Adrenal gland (tissue), 12 donors: Measurements from ENCODE around the gene PTGDR2. TPM values are rescaled to one million over a fixed set of nuclear protein-coding genes. Genes with fewer than 3 reads are reported as not detected.

Experiments
- DNase-seq, 7 donors: peaks; one replicate each; pipeline ENCODE4 v3.0.0-alpha.2; 2019 to 2020
- H3K27ac ChIP-seq, 5 donors: fragments of 200-600 bp; sonication (generic) in 4 of 5; 1 replicate in 3 of 5; 2 replicates in 2 of 5; pipeline versions ENCODE4 v1.5.1 to v1.8.0; 2016 to 2020; ENCODE audit warnings: mild to moderate bottlenecking in 1 of 5
- H3K27me3 ChIP-seq: fragments of 200-600 bp; 2 replicates; pipeline ENCODE4 v1.8.0; 2021
- H3K36me3 ChIP-seq, 2 donors: fragments of 200-600 bp; replicated peaks in 1 of 2; 1 replicate in 1 of 2; 2 replicates in 1 of 2; pipeline versions ENCODE4 v1.5.1 to v1.8.0; 2018 to 2022
- H3K4me1 ChIP-seq, 2 donors: fragments of 200-600 bp; replicated peaks in 1 of 2; 1 replicate in 1 of 2; 2 replicates in 1 of 2; pipeline versions ENCODE4 v1.5.1 to v1.8.0; 2018 to 2021
- H3K4me3 ChIP-seq, 4 donors: fragments of 200-600 bp; sonication (generic) in 3 of 4; one replicate each; pipeline ENCODE4 v1.5.1; 2016 to 2018
- H3K9me3 ChIP-seq, 3 donors: fragments of 200-600 bp; sonication (generic) in 1 of 3; replicated peaks in 1 of 3; 1 replicate in 2 of 3; 2 replicates in 1 of 3; pipeline versions ENCODE4 v1.5.1 to v1.8.0; 2016 to 2021
- CTCF ChIP-seq, 6 experiments: fragments of 450-650 bp in 4 of 6; fragments of 200-600 bp in 2 of 6; sonication (generic) in 1 of 6; IDR thresholded peaks; 1 replicate in 5 of 6; 2 replicates in 1 of 6; pipeline versions ENCODE4 v1.5.1 to v1.8.0; 2016 to 2021; ENCODE audit warnings: antibody characterized with exemption in 6 of 6, mild to moderate bottlenecking in 2 of 6, moderate library complexity in 1 of 6
- POLR2A ChIP-seq, 2 donors: fragments of 450-650 bp; IDR thresholded peaks; one replicate each; pipeline ENCODE4 v1.6.1; 2017; ENCODE audit warnings: antibody characterized with exemption in 2 of 2, mild to moderate bottlenecking in 2 of 2, moderate library complexity in 1 of 2
- WGBS, 4 donors: extraction: QIAGEN DNeasy Blood & Tissue Kit in 2 of 4; methylation state at CpG; one replicate each; pipeline versions ENCODE4 v1.1.5 to v1.1.7; 2013 to 2017; 5-methylcytosine and 5-hydroxymethylcytosine counted together
- intact Hi-C, 2 donors: fragments of 100-400 bp; cut with DNase I; formaldehyde crosslinking; loops; one replicate each; pipeline versions ENCODE4 v1.14.1 to v1.15.0; 2022 to 2023
- polyA plus RNA-seq, 3 donors: library from polyadenylated mRNA; stranded (reverse); fragments of 200-250 nt in 2 of 3; fragments of 350-450 nt in 1 of 3; fragmentation: Illumina TruSeq in 1 of 3; extraction: RNeasy Lipid Tissue Mini Kit (QIAGEN cat#74804) in 1 of 3; gene quantifications; one replicate each; pipeline ENCODE4 v1.2.3, GENCODE V29; 2013 to 2014
- total RNA-seq, 9 donors: library from RNA; depleted of rRNA in 4 of 9; stranded (reverse); fragments of >200 nt in 4 of 9; fragments of 120-200 nt in 1 of 9; fragmentation: NEBNext Ultra II Directional in 1 of 9; extraction: Animal tissue kit (Norgen Biotek cat#: 25700) in 1 of 9; gene quantifications; one replicate each; pipeline versions ENCODE4 v1.1.0 to v1.2.4, GENCODE V29; 2013 to 2023
- donor health status: healthy with polysubstance abuse.
- donor health status: Bipolar disorder and iron deficiency.
- donor health status: DM: yes; HTN: yes; CAD: no.
- donor health status: DM: no; HTN: no; CAD: no.
- donor health status: DM: no; HTN: no; CAD: no.
- donor health status: DM: yes; HTN: yes; CAD: no.

PTGDR2 gene
- total and polyA plus RNA-seq, 12 donors: 0.17 to 0.61 (median 0.24) TPM; not detected in 7

GRCh38 chr11:60876168-60876485 is 20.4 kb upstream of the PTGDR2 start:
- intact Hi-C loops: no loop called here
- H3K36me3 ChIP-seq: no peaks in the 10 kb centered on the region
- no peak overlapping the region for H3K4me3 ChIP-seq
- no peaks in the 10 kb centered on the region for H3K27me3 ChIP-seq
- H3K27ac ChIP-seq: no peak overlapping the region
- 80 to 98% (median 95%) methylated on average over 1 to 2 of the region's 2 CpGs; no CpG with 5 or more reads in 1 of the 4 donors for WGBS, 4 donors
- no peak for TF ChIP-seq POLR2A (IDR thresholded peaks at IDR 0.05)
- TF ChIP-seq CTCF (IDR thresholded peaks at IDR 0.05): no peak
- peak in 1 of 7 donors; percentile 27 for DNase-seq
- H3K9me3 ChIP-seq: no peaks in the 10 kb centered on the region
- H3K4me1 ChIP-seq: peaks cover 0 to 22% of the 10 kb centered on the region in 2 donors

- peak in 2 of 7 donors; percentile 8 to 27 for DNase-seq
- TF ChIP-seq CTCF (IDR thresholded peaks at IDR 0.05): no peak
- TF ChIP-seq POLR2A (IDR thresholded peaks at IDR 0.05): no peak
- no peak overlapping the region for H3K27ac ChIP-seq
- intact Hi-C loops: no loop called here
- no peaks in the 10 kb centered on the region for H3K27me3 ChIP-seq
- no peaks in the 10 kb centered on the region for H3K9me3 ChIP-seq
- WGBS, 4 donors: 85 to 89% (median 87%) methylated on average over 4 to 7 of the region's 7 CpGs
- no peak overlapping the region for H3K4me3 ChIP-seq
- H3K4me1 ChIP-seq: peaks cover 0 to 22% of the 10 kb centered on the region in 2 donors
- H3K36me3 ChIP-seq: no peaks in the 10 kb centered on the region
Measured at GRCh38 chr11:60875366-60876167, 19.8 kb upstream of the PTGDR2 start.

GRCh38 chr11:60874421-60875365 is 18.9 kb upstream of the PTGDR2 start:
- peak in 3 of 7 donors; percentile 11 to 51 (median 22) for DNase-seq
- no peaks in the 10 kb centered on the region for H3K27me3 ChIP-seq
- TF ChIP-seq CTCF (IDR thresholded peaks at IDR 0.05): no peak
- TF ChIP-seq POLR2A (IDR thresholded peaks at IDR 0.05): no peak
- 79 to 93% (median 90%) methylated on average over 7 to 13 of the region's 13 CpGs for WGBS, 4 donors
- no peaks in the 10 kb centered on the region for H3K36me3 ChIP-seq
- no peak overlapping the region for H3K4me3 ChIP-seq
- peaks cover 0 to 22% of the 10 kb centered on the region in 2 donors for H3K4me1 ChIP-seq
- intact Hi-C loops: no loop called here
- no peaks in the 10 kb centered on the region for H3K9me3 ChIP-seq
- H3K27ac ChIP-seq: no peak overlapping the region

GRCh38 chr11:60873533-60873932 is 17.8 kb upstream of the PTGDR2 start:
- H3K9me3 ChIP-seq: no peaks in the 10 kb centered on the region
- no peaks in the 10 kb centered on the region for H3K36me3 ChIP-seq
- DNase-seq: peak in 3 of 7 donors; percentile 6 to 43 (median 19)
- WGBS, 4 donors: 65 to 70% (median 68%) methylated on average over 10 to 12 of the region's 12 CpGs
- no peak overlapping the region for H3K4me3 ChIP-seq
- H3K27me3 ChIP-seq: no peaks in the 10 kb centered on the region
- peaks cover 0 to 22% of the 10 kb centered on the region in 2 donors for H3K4me1 ChIP-seq
- TF ChIP-seq POLR2A (IDR thresholded peaks at IDR 0.05) (no peak), CTCF (IDR thresholded peaks at IDR 0.05) (no peak)
- intact Hi-C loops: no loop called here
- H3K27ac ChIP-seq: peak overlapping the region in 1 of 5 donors; percentile 36
